HCT116 (cell line): ENCODE results near the gene LACC1.

Experiments used
- EZH2 ChIP-seq: fragments of 200-600 bp; sonication (generic); IDR thresholded peaks from 2 replicates; pipeline ENCODE4 v1.6.1; 2017; ENCODE audit warnings: antibody characterized with exemption, mixed run types
- EZH2phosphoT487 ChIP-seq: fragments of 200-600 bp; IDR thresholded peaks from 2 replicates; pipeline ENCODE4 v1.6.1; 2018; ENCODE audit warnings: antibody characterized with exemption, borderline replicate concordance
- POLR2A ChIP-seq: IDR thresholded peaks from 2 replicates; pipeline ENCODE4 v1.7.0; 2011; ENCODE audit warnings: borderline replicate concordance; ENCODE audit not compliant: insufficient read depth, insufficient read length; ENCODE audit errors: extremely low read depth
- POLR2AphosphoS5 ChIP-seq: IDR thresholded peaks from 2 replicates; pipeline ENCODE4 v1.6.1; 2011; ENCODE audit warnings: mild to moderate bottlenecking, low read depth, low read length, moderate library complexity
- TF ChIP-seq, protein P1 (sequence below), 3 experiments: fragments of 200-600 bp in 1 of 3; sonication (generic) in 1 of 3; IDR thresholded peaks in 2 of 3; conservative IDR thresholded peaks in 1 of 3; 2 replicates each; pipeline ENCODE4 v1.5.1; 2012 to 2017; ENCODE audit warnings: low read depth in 2 of 3, low read length in 2 of 3, antibody characterized with exemption in 1 of 3, borderline replicate concordance in 1 of 3, control low read depth in 1 of 3, mild to moderate bottlenecking in 1 of 3, mixed read lengths in 1 of 3, mixed run types in 1 of 3, moderate library complexity in 1 of 3; ENCODE audit not compliant: insufficient read depth in 1 of 3
- TF ChIP-seq, protein P2 (sequence below): IDR thresholded peaks from 2 replicates; pipeline ENCODE4 v1.6.1; 2012; ENCODE audit warnings: low read depth

GRCh38 chr13:43848001-43848649 is 31.6 kb upstream of the LACC1 start:
- TF ChIP-seq, protein P1, sequence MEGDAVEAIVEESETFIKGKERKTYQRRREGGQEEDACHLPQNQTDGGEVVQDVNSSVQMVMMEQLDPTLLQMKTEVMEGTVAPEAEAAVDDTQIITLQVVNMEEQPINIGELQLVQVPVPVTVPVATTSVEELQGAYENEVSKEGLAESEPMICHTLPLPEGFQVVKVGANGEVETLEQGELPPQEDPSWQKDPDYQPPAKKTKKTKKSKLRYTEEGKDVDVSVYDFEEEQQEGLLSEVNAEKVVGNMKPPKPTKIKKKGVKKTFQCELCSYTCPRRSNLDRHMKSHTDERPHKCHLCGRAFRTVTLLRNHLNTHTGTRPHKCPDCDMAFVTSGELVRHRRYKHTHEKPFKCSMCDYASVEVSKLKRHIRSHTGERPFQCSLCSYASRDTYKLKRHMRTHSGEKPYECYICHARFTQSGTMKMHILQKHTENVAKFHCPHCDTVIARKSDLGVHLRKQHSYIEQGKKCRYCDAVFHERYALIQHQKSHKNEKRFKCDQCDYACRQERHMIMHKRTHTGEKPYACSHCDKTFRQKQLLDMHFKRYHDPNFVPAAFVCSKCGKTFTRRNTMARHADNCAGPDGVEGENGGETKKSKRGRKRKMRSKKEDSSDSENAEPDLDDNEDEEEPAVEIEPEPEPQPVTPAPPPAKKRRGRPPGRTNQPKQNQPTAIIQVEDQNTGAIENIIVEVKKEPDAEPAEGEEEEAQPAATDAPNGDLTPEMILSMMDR (IDR thresholded peaks at IDR 0.05 in 2 of 3, conservative IDR thresholded peaks at IDR 0.05 in 1 of 3; ENCODE audit: borderline replicate concordance in 1 of 3, insufficient read depth in 1 of 3, low read depth in 2 of 3, low read length in 2 of 3): no peak
- TF ChIP-seq, protein P2, sequence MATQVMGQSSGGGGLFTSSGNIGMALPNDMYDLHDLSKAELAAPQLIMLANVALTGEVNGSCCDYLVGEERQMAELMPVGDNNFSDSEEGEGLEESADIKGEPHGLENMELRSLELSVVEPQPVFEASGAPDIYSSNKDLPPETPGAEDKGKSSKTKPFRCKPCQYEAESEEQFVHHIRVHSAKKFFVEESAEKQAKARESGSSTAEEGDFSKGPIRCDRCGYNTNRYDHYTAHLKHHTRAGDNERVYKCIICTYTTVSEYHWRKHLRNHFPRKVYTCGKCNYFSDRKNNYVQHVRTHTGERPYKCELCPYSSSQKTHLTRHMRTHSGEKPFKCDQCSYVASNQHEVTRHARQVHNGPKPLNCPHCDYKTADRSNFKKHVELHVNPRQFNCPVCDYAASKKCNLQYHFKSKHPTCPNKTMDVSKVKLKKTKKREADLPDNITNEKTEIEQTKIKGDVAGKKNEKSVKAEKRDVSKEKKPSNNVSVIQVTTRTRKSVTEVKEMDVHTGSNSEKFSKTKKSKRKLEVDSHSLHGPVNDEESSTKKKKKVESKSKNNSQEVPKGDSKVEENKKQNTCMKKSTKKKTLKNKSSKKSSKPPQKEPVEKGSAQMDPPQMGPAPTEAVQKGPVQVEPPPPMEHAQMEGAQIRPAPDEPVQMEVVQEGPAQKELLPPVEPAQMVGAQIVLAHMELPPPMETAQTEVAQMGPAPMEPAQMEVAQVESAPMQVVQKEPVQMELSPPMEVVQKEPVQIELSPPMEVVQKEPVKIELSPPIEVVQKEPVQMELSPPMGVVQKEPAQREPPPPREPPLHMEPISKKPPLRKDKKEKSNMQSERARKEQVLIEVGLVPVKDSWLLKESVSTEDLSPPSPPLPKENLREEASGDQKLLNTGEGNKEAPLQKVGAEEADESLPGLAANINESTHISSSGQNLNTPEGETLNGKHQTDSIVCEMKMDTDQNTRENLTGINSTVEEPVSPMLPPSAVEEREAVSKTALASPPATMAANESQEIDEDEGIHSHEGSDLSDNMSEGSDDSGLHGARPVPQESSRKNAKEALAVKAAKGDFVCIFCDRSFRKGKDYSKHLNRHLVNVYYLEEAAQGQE: no peak
- TF ChIP-seq EZH2phosphoT487 (no peak), POLR2A (no peak), POLR2AphosphoS5 (no peak), EZH2 (no peak)
